Measurements from ENCODE around the gene MYOF. TPM values are rescaled to one million over a fixed set of nuclear protein-coding genes. Genes with fewer than 3 reads are reported as not detected.

The MYOF gene
- total and polyA plus RNA-seq, 9 of the 15 experiments (the other 6 are each of a cell fraction or from before 2014, with no cell fraction given), result 0.06 to 0.27 TPM; not detected in 7

DNA sequence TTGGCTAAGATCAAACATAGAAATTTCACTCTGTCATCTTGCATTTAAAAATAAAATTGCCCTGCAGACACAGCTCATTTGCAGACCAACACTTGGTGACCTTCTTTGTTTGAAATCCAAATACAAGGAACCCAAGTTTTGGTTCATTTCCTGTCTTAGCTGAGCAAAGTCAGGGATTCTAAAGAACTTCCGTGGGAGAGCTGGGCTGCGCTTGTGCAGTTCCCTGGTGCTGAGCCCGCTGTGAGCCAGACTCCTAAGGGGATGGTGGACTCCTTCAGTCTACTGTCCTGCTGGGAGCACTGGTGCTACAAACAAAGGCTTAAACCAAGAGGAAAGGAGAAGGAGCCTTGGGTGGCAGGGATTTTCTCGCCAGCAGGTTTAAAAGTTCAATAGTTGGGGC lies 60.0 kb downstream of the MYOF start (continued):
- no peak for TF ChIP-seq PURB (CRISPR knock-in tag; IDR thresholded peaks at IDR 0.05; ENCODE audit: low read depth)

DNA sequence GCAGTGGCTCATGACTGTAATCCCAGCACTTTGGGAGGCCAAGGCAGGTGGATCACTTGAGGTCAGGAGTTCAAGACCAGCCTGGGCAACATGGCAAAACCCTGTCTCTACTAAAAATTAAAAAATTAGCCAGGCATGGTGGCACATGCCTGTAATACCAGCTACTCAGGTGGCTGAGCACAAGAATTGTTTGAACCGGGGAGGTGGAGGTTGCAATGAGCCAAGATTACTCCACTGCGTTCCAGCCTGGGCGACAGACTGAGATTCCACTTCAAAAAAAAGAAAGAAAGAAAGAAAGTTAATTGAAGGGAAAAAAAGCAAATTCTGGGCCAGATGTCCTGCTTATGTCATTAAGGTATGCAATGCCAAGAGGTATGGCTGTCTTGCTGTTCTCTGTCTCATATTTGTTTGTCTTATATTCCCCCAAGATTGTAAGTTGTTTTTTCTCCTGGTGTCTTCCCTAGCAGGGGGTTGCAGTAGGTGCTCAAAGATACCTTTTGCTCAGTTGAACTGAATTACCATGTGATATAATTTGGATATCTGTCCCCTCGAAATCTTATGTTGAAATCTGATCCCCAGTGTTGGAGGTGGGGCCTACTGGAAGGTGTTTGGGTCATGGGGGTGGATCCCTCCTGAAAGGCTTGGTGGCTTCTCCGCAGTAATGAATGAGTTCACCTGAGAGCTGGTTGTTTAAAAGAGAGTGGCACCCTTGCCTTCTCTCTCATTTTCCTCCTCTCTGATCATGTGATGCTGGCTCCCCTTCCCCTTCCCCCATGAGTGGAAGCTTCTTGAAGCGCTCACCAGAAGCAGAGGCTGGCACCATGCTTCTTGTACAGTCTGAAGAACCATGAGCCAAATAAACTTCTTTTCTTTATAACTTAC lies 60.9 kb downstream of the MYOF start:
- H3K9me1 ChIP-seq (ENCODE audit: control insufficient read depth, insufficient read depth, low read length), result no peaks in the 10 kb centered on the region
- ChIA-PET CTCF (ENCODE audit: low intra/inter-chr PET ratio) (no interaction called here), POLR2A (no interaction called here)
- no peak for TF ChIP-seq ZNF274 (IDR thresholded peaks at IDR 0.05; ENCODE audit: borderline replicate concordance, low read depth, low read length)
- TF ChIP-seq, protein P1, sequence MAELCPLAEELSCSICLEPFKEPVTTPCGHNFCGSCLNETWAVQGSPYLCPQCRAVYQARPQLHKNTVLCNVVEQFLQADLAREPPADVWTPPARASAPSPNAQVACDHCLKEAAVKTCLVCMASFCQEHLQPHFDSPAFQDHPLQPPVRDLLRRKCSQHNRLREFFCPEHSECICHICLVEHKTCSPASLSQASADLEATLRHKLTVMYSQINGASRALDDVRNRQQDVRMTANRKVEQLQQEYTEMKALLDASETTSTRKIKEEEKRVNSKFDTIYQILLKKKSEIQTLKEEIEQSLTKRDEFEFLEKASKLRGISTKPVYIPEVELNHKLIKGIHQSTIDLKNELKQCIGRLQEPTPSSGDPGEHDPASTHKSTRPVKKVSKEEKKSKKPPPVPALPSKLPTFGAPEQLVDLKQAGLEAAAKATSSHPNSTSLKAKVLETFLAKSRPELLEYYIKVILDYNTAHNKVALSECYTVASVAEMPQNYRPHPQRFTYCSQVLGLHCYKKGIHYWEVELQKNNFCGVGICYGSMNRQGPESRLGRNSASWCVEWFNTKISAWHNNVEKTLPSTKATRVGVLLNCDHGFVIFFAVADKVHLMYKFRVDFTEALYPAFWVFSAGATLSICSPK (IDR thresholded peaks at IDR 0.05; ENCODE audit: borderline replicate concordance), result no peak
- no peak for TF ChIP-seq MAFF (IDR thresholded peaks at IDR 0.05; ENCODE audit: low read length)
- no peak for TF ChIP-seq ZNF354B (CRISPR knock-in tag; IDR thresholded peaks at IDR 0.05)
- TF ChIP-seq CBFA2T2 (conservative IDR thresholded peaks at IDR 0.05), result no peak
- TF ChIP-seq, protein P2, sequence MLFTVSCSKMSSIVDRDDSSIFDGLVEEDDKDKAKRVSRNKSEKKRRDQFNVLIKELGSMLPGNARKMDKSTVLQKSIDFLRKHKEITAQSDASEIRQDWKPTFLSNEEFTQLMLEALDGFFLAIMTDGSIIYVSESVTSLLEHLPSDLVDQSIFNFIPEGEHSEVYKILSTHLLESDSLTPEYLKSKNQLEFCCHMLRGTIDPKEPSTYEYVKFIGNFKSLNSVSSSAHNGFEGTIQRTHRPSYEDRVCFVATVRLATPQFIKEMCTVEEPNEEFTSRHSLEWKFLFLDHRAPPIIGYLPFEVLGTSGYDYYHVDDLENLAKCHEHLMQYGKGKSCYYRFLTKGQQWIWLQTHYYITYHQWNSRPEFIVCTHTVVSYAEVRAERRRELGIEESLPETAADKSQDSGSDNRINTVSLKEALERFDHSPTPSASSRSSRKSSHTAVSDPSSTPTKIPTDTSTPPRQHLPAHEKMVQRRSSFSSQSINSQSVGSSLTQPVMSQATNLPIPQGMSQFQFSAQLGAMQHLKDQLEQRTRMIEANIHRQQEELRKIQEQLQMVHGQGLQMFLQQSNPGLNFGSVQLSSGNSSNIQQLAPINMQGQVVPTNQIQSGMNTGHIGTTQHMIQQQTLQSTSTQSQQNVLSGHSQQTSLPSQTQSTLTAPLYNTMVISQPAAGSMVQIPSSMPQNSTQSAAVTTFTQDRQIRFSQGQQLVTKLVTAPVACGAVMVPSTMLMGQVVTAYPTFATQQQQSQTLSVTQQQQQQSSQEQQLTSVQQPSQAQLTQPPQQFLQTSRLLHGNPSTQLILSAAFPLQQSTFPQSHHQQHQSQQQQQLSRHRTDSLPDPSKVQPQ (CRISPR knock-in tag; IDR thresholded peaks at IDR 0.05; ENCODE audit: borderline replicate concordance), result no peak
- no peak for TF ChIP-seq NFE2L1 (tag; IDR thresholded peaks at IDR 0.05; ENCODE audit: borderline replicate concordance, low read depth)
- no peaks in the 10 kb centered on the region for H3K9me3 ChIP-seq (replicated peaks; ENCODE audit: control insufficient read depth, insufficient read depth, low read depth, low read length)
- peaks cover 4 to 37% of the 10 kb centered on the region in 2 experiments for H3K27me3 ChIP-seq (ENCODE audit: control insufficient read depth in 2 of 2, insufficient read depth in 2 of 2, low read length in 2 of 2)
- no peak overlapping the region for H3K9ac ChIP-seq (ENCODE audit: insufficient read depth in 1 of 2, low read depth in 2 of 2, low read length in 2 of 2)
- H3K27ac ChIP-seq (ENCODE audit: extremely low read depth, low read depth, low read length), result no peak overlapping the region
- no peaks in the 10 kb centered on the region for H3K36me3 ChIP-seq (ENCODE audit: control insufficient read depth, insufficient read depth, low read length)
- H3K4me2 ChIP-seq (ENCODE audit: insufficient read depth, low read length), result no peak overlapping the region
- no peak overlapping the region for H3K4me3 ChIP-seq
- in situ Hi-C loops (cut with MboI) (no loop called here), intact Hi-C loops (cut with micrococcal nuclease) (no loop called here)
- H2AFZ ChIP-seq (ENCODE audit: low read depth, low read length), result no peak overlapping the region
- H3K4me1 ChIP-seq (replicated peaks in 1 of 2; ENCODE audit: control insufficient read depth in 2 of 2, insufficient read depth in 2 of 2, low read length in 2 of 2), result no peaks in the 10 kb centered on the region; a peak in 1 of 5 replicates
- no peak for ATAC-seq
- no peaks in the 10 kb centered on the region for H3K79me2 ChIP-seq (ENCODE audit: control insufficient read depth, insufficient read depth, low read length)
- no peaks in the 10 kb centered on the region for H4K20me1 ChIP-seq (replicated peaks; ENCODE audit: control insufficient read depth, insufficient read depth, low read length)
- FAIRE-seq, result no peak
- WGBS (ENCODE audit: insufficient coverage, low coverage, missing lambda C conversion rate), result 0% methylated on average over 3 of the region's 6 CpGs
- DNase-seq (ENCODE audit: extremely low read depth in 1 of 4, low spot score in 3 of 4), result no peak
- no TSS peak for BruUV-seq (replicated peaks)

Measured in K562 (cell line).